Uterus (tissue), 2 donors: ENCODE measurements around the gene PLXNA4.

Experiments used
- POLR2A ChIP-seq, 2 donors: fragments of 450-650 bp; IDR thresholded peaks; one replicate each; pipeline ENCODE4 v1.6.1; 2016; ENCODE audit warnings: antibody characterized with exemption in 2 of 2, mild to moderate bottlenecking in 1 of 2, moderate library complexity in 1 of 2
- TF ChIP-seq, protein P1 (sequence below), 4 experiments: fragments of 200-600 bp in 2 of 4; fragments of 450-650 bp in 2 of 4; sonication (generic) in 2 of 4; IDR thresholded peaks; one replicate each; pipeline ENCODE4 v1.5.1; 2016 to 2019; ENCODE audit warnings: antibody characterized with exemption in 4 of 4, mild to moderate bottlenecking in 2 of 4, moderate library complexity in 1 of 4

DNA sequence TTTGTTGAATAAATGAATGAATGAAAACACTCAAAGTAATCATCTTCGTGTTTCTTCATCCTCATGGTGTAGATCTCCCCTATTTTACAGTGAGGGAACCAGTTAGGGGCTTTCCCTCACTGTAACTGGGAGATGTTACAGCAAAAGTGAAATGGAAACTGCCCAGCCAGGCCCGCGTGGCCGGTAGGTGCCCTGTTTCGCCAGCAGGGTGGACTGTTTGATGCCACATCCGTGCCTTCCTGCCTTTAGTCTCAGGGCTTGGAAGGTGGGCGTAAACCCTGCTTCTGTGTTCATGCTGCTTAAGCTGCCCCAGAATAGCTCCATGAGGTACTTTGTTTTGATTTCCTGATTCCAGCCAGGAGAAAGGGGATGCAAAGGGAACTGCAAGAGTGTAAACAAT lies 268.8 kb downstream of the PLXNA4 start:
- TF ChIP-seq, protein P1, sequence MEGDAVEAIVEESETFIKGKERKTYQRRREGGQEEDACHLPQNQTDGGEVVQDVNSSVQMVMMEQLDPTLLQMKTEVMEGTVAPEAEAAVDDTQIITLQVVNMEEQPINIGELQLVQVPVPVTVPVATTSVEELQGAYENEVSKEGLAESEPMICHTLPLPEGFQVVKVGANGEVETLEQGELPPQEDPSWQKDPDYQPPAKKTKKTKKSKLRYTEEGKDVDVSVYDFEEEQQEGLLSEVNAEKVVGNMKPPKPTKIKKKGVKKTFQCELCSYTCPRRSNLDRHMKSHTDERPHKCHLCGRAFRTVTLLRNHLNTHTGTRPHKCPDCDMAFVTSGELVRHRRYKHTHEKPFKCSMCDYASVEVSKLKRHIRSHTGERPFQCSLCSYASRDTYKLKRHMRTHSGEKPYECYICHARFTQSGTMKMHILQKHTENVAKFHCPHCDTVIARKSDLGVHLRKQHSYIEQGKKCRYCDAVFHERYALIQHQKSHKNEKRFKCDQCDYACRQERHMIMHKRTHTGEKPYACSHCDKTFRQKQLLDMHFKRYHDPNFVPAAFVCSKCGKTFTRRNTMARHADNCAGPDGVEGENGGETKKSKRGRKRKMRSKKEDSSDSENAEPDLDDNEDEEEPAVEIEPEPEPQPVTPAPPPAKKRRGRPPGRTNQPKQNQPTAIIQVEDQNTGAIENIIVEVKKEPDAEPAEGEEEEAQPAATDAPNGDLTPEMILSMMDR (IDR thresholded peaks at IDR 0.05), result no peak
- TF ChIP-seq POLR2A (IDR thresholded peaks at IDR 0.05), result no peak
